Endometrial microvascular endothelial cells (primary cell): Measurements from ENCODE around the gene S1PR3. TPM values are rescaled to one million over a fixed set of nuclear protein-coding genes. Genes with fewer than 3 reads are reported as not detected.

Experiments
- in situ Hi-C: cut with HindIII; loops from 2 replicates; pipeline ENCODE4 v1.10.0; 2017; ENCODE audit warnings: low sequenced_read_pairs, low pct_unique_long_range_greater_than_20kb; ENCODE audit errors: inconsistent ontology term
- total RNA-seq: library from RNA; depleted of rRNA; stranded (reverse); fragments of >200 nt; gene quantifications from one replicate; pipeline ENCODE4 v1.2.3, GENCODE V29; 2015; ENCODE audit errors: inconsistent ontology term

S1PR3 gene
- total RNA-seq, 1 donor from 2014 or later: 16.4 TPM

DNA sequence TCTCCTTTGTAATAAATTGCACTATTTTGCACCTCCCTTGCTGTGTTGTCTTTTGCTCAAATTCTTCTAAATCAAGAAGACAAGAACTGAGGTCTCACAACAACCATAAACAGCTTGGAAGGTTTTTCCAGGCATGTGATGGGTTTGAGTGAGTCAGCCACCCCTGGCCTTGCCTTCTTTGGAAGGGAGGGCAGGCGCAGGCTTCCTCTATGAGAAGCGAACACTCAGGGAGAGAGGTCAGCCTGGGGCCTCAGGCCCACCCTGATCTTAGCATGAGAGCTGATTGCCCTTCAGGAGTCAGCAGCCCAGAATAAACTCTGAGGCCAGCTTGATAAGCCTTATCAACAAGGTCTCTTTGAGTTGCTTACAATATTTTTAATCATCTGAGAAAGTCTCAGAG lies 31.6 kb downstream of the S1PR3 start:
- in situ Hi-C loops: no loop called here

DNA sequence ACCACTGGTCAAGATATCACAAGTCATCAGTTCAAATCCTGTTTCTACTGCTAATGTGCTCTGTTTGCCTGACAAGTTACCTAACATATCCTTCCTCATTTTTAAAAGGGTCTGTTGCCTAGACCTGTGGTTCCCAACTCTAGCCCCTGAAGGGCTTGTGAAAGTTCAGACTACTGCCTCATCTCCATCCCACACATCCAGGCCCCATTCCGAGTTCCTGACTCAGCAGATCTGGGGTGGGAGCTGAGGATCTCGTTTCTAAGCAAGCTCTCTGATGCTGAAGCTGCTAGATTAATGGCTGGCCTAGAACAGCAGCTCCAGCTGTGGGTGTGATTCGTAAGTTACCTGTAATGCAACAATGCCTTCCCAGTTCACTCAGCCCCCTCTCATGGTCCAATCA lies 32.5 kb downstream of the S1PR3 start:
- in situ Hi-C loops: no loop called here

DNA sequence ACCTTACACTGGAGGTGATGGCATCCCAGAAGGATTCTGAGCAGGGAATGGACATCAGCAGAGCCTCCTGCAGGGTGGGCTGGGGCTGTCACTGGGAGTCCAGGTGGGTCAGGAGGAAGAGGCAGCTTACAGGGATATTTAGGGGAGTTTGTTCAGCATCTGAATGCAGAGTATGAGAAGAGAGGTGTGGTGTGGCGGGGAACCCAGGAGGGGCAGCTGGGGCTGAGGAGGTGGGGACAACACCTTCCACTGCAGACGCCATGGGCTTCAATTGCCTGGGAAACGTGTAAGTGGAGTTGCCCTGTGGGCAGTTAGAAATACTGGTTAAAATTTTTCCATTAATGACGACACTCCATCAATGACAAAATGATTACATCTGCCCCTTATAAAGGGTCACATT lies 33.5 kb downstream of the S1PR3 start:
- in situ Hi-C loops: no loop called here

DNA sequence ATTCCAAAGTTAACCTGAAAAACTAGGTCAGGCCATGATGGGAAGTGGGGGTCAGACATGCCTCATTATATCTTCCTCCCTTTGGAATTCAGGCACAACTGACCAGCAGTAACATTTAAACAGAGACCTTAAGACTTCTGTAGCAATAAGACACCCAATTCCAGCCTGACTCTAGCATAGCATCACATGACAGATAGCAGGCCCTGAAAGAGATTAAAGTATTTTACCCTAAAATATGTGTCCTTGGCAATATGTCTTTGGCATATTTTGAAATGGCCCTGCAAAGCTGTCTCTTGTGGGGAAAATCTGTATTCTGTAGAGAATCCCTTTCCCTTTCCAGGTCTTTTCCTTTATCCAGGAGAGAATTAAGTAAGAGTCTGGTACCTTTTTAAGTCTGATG lies 34.3 kb downstream of the S1PR3 start:
- in situ Hi-C loops: no loop called here

DNA sequence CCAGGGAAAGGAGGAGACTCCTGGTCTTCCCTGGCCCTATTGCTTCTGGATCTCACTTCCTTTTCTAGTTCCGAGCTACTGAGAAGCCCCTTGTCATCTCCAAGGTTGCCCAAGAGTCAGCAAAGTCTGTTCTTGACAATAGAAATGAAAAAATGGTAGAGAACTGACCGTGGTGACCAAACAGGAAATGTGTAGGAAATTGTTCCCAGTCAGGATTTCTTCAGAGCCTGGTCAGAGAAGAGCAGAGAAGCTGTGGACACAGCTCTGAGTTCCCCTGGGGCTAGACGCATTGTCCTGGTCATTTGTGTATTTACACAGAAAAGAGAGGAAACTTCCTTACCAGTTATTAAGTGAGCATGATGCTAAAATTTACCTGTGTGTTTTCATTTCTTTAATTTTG lies 35.6 kb downstream of the S1PR3 start:
- in situ Hi-C loops: no loop called here

DNA sequence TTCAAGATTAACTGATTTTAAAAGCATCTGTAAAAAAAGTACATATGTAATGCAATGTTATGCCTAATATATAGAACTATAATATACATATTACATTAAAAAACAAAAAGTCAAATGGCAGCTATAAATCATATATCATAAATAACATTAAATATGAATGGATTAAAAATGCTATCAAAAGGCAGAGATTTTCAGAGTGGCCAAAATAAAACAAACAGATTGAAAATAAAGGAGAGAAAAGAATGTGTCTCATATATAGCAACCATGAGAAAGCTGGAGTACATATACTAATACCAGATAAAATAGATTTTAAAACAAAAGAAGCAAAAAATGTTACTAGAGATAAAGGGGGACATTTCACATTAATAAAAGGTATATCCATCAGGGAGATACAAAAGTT lies 38.5 kb downstream of the S1PR3 start:
- in situ Hi-C loops: no loop called here

DNA sequence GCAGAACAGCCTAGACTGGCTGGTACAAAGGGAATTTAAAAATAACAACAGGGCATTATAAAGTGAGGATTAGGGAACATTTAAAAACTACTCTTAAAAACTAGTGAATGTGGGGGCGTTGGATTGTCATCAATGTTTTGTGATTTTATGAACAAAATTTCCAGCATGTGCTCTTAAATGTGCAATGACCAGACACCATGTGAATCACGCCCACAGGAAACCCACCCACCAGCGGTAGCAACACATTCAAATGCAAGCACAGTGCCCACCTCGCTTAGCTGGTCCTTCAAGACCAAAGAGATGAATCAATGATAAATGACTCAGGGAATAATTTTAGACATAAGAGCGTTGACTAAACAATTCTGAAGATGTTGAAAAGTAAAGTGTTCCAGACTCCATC lies 40.9 kb downstream of the S1PR3 start:
- in situ Hi-C loops: no loop called here

DNA sequence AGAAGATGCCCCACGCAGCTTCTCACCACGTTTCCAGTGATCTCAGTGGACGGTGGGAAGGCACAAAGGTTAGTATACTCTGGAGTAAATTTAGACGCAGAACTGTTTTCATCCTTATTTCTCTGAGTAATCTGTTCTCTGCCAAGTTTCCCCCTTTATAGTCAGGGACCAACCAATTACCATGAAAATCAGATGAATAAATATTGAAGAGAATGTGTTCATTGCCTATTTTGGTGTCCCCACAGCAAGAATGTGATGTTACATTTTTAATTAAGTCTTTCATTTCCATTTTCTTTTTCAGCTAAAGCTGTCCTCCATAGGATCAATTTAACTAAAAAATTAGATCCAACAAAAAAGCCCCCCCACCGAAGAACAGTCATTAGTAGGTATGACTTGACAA lies 41.4 kb downstream of the S1PR3 start:
- in situ Hi-C loops: no loop called here

DNA sequence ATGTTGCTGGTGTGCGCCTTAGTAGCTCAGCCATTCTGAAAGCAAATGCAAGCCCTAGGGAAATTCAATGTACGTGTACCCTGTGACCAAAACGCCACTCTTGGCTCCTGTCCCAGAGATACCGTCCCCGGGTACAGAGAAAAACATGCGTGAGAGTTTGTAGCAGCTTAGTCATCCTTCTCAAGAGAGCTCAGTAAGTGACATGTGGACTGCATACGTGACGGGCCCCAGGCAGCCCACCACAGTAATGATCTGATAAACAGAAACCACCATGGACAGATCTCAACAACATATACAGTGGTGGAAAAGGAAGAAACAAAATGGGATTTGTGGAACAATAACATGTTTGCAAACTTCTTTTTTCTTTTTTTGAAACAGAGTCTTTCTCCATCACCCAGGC lies 45.1 kb downstream of the S1PR3 start:
- in situ Hi-C loops: no loop called here

DNA sequence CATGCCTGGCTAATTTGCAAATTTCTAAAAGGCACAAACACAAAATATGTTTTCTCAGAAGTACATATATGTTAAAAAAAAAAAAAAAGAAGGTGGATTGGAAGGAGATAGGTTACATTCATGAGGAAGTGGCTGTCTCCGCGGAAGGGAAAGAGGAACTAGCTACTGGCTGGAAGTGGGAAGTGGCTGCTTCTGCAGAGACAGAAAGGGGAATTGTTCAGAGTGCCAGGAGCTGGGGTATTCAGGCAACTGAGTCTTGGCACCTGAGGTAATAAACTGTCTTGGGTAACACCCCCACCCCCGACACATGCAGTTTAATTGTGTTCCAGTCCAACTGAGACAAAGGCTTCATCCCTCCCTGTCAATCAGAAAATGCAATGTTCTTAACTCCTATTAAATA lies 45.6 kb downstream of the S1PR3 start:
- in situ Hi-C loops: no loop called here

DNA sequence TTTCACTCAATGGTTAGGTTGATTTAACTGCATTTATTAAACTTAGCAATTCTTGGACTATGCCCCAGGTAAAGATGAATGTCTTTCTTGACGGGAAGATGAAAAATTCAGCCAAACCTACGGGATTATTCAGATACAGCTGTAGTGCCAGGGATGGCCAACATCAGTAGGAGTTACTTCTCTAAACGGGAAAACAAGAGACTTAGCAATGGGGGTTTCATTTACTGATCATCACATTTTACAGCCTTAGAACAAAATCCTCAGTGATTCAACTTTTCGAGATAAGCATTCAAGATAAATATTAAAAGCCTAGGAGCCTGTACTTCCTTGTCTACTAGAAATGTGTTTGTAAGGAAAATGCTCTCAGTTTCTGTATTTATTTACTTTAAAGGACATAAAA lies 46.1 kb downstream of the S1PR3 start:
- in situ Hi-C loops: no loop called here

DNA sequence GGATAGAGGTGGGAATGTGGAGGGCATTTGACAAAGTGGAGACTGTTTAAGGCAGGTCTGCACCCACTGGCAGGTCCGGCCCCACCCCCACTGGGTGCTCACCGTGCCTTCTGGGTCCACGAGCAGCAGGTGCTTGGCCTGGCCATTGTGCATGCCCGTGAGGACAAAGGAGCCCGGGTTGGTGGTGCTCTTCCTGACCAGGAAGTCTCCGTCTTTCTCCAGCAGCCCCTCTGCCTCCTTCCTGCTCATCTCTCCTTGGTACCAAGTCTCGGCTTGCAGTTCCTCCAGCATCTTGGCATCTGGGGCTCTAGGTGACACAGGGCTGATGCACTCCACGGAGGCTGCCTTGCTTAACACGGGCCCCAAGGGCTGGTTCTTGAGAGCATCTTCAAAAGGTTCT lies 46.6 kb downstream of the S1PR3 start:
- in situ Hi-C loops: no loop called here

DNA sequence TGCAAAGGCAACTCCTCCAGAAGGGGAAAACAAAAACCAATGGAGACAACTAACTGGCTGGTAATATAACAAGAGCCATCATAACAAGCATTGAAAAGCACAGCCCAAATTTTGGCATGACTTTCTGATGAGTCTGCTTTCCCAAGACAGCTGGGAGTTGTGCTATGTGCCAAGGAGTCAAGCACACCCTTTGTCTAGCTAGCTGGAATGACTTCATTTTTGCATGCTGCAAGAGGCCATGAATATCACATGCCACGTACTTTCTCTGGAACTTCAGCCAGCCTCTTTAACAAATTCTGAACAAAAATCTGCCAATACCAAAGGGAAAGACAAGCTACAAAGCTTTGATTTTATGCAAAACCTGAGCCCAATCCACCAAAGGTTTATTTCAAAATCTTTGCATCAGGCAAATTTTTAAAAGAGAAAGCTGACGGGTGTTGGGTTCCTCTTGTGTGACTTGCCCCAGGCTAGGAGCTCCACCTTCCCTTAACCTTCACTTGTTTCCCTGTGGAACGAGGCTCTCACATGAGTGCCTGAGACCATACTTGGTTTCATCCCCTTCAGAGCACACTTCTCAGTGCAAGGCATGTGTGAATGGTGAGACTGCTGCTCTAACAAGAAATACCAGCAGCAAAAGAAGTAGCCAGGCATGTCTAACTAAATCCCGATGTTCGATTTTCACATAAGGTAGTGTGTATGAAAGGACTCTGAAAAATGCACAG lies 47.3 kb downstream of the S1PR3 start:
- in situ Hi-C loops: no loop called here

DNA sequence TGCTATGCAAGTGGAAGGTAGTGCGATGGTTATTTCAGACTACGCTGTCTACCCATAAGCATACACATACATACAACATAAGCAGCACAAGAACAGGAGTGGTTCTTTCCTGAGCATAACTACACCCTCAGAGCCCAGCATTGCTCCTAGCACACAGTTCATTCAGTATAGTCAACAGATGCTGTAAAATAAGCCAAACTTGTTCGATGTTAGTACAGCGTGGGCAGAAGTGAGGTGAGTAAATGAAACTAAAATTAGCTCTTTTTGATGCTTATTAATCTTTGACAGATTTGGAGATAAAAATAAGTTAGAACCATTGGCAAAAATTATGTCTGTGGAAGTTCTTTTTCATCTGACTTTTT lies 47.8 kb downstream of the S1PR3 start:
- in situ Hi-C loops: no loop called here

DNA sequence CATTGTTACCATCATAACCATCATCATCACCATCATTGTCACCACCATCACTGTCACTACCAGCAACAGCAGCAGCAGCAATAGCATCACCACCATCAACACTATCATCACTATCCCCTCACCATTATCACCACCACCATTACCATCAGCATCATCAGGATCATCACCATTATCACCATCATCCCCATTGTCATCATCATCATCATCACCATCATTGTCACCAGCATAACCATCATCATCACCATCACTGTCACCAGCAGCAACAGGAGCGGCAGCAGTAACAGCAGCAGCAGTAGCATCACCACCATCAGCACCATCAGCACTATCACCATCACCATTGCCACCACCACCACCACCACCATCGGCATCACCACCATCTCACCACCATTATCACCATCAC lies 48.4 kb downstream of the S1PR3 start:
- in situ Hi-C loops: no loop called here

DNA sequence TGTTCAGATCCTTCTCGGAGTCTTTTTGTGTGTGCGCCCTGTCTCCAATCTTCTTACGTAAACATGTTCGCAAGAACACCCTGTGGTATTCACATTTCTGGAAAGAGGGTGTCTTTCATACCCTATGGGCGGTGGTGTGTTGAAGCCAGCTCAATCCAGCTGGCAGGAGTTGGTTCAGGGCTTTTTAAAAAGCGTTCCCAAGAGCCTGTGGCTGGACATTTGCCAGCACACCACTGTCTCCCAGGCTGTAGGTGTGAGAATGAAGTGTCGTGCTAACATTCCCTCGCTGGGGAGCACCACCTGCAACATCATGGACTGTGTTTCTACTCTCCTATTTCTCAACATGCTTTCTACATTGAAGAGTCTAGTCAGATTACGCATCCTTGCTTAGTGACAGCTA lies 51.7 kb downstream of the S1PR3 start:
- in situ Hi-C loops: no loop called here

DNA sequence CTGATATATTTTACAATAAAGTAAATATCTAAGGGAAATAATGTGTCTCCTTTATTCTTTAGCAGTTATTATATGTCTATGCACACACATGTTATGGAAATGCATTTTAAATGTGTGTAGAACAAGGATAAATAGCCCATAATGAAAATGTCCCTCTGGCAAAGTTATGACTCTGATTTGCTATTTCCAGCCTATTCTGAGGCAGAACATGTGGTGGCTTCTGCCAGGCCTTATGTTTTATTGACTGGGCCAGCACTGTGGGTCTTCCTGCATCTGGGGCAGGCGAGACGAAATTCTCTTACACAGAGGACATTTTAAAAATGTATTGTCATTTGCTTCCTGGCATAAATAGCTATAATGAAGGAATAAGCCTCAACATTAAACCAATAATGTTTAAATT lies 52.8 kb downstream of the S1PR3 start:
- in situ Hi-C loops: no loop called here

DNA sequence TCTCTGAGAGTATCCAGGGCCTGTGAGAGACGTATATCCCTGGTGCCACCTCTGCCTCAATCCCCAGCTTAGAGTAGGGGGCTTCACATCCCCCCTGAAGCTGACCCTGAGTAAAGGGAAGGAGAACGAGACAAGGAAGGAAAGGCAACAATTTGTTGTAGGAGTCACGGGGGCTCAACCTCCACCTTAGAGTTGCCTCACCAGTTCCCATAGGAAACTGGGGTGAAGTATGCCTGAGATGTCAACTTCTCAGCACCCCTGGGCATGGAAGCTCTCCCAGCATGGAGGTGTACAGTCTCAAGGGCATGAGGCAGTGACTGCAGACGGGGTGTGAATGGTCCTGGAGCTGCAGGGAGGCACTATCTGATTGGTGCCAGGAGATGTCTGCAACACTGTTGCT lies 53.6 kb downstream of the S1PR3 start:
- in situ Hi-C loops: no loop called here

DNA sequence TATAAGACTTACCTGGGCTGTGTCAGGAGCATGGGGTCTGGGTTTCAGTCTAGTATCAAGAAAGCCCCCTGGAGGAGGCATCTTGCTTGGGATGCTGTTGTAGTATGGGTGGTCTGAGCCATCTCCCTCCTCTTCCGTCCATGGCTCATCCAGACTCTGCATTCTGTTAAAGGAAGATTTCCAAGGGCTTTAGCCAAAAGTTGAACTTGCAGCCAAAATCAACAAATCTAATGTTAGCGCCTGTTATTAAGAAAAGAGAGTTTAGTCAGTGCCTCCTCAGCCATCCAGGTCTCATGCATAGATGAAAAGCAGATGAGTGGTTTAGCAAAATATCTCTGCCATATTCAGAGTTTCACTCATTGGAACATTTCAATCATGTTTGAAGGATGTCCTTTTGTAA lies 55.6 kb downstream of the S1PR3 start:
- in situ Hi-C loops: no loop called here

DNA sequence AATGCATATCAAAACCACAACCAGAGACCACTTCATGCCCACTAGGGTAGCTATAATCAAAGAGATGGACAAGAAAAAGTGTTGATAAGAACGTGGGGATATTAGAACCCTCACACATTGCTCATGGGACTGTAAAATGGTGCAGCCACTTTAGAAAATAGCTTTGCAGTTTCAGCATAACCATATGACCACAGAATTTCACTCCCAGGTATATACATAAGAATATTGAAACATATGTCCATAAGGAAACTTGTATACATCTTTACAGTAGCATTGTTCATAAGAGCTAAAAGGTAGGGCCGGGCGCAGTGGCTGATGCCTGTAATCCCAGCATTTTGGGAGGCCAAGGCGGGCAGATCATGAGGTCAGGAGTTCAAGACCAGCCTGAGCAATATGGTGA lies 56.4 kb downstream of the S1PR3 start:
- in situ Hi-C loops: no loop called here

DNA sequence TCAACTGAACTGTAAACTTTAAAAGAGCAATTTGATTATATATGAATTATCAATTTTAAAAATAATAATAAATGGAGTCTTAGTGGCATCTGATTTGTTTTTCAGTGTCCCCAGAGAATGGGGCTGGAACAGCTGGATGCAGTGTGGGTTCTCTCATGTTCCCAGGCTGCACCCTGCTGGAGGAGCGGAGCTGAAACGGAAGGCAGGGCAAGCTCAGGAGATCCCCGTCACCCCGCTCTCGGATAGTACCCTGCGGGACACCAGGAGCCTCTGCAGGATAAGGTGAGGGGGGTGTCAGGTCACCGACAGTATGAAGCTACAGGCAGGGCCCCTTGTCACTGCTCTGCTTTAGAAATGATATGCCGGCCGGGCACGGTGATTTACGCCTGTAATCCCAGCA lies 57.3 kb downstream of the S1PR3 start:
- in situ Hi-C loops: no loop called here
